Progenitor cell of endocrine pancreas (in vitro differentiated cells): Measurements from ENCODE around the gene C1QTNF3. TPM values are rescaled to one million over a fixed set of nuclear protein-coding genes. Genes with fewer than 3 reads are reported as not detected.

ENCODE experiments used
- DNase-seq: peaks from one replicate; pipeline ENCODE4 v3.0.0; 2021; ENCODE audit warnings: low spot score; ENCODE audit not compliant: unreplicated experiment
- H3K27ac Mint-ChIP-seq: 2 replicates; pipeline ENCODE4 v1.8.0; 2021; ENCODE audit warnings: mild to moderate bottlenecking, moderate library complexity, mixed read lengths
- H3K27me3 Mint-ChIP-seq: 2 replicates; pipeline ENCODE4 v1.8.0; 2021; ENCODE audit warnings: mixed read lengths
- H3K36me3 Mint-ChIP-seq: 2 replicates; pipeline ENCODE4 v1.8.0; 2022; ENCODE audit warnings: mixed read lengths; ENCODE audit not compliant: insufficient read depth
- H3K4me1 Mint-ChIP-seq: 2 replicates; pipeline ENCODE4 v1.8.0; 2021; ENCODE audit warnings: low read depth, mixed read lengths
- H3K4me3 Mint-ChIP-seq: 2 replicates; pipeline ENCODE4 v1.8.0; 2021; ENCODE audit warnings: low read depth, mild to moderate bottlenecking, moderate library complexity, mixed read lengths
- H3K9me3 Mint-ChIP-seq: 2 replicates; pipeline ENCODE4 v1.8.0; 2021; ENCODE audit warnings: low read depth, mixed read lengths
- CTCF ChIP-seq: fragments of 200-600 bp; sonication (generic); IDR thresholded peaks from one replicate; pipeline ENCODE4 v1.5.0; 2021; ENCODE audit warnings: antibody characterized with exemption, mild to moderate bottlenecking; ENCODE audit not compliant: unreplicated experiment
- total RNA-seq: library from RNA; stranded (reverse); gene quantifications from 2 replicates; pipeline ENCODE4 v1.2.1, GENCODE V29; 2021

C1QTNF3 gene
- total RNA-seq, 1 donor from 2014 or later = 9.6 TPM

DNA sequence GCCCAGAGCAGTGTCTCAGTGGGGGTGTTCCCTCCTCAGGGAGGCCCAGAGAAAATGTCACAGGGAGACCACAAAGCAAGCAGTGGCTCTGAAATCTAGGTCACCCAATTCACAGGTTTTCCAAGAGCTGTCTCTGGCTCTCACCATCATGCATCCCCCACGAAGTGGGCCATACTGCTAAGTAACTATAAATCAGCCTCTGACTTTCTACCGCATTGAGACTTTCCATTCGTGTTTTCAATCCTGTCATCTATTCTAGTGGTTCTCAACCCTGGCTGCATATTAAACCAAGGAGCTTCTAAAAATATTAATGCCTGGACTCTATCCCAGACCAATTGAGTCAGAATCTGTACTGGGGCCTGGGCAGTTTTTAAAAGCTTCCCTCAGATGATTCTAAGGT is 2.0 kb upstream of the C1QTNF3 start:
- no peak for TF ChIP-seq CTCF
- DNase-seq = no peak
- Mint-ChIP-seq H3K9me3 (no peaks in the 10 kb centered on the region), H3K27me3 (no peaks in the 10 kb centered on the region), H3K4me3 (no peak overlapping the region), H3K4me1 (peaks cover 3% of the 10 kb centered on the region), H3K36me3 (peaks cover 3% of the 10 kb centered on the region), H3K27ac (no peak overlapping the region)

DNA sequence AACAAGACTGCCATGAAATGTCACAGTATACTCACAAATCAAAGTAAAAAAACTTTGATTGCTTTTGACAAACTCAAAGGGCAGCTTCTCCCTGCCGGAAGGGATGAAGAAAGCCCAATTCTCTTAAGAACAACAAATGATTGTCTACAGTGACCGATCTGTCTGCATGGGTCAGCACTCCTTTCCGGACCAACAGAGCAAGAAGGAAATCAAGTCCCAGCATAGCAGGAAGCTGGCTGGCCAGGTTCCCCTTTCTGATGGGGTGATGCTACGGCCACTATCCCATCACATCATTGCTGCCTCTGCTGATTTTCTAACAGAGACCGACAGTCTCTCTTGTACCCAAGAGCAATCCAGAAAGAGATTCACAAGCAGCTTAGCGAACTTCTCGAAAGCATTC is 692 bp downstream of the C1QTNF3 start:
- peaks cover 3% of the 10 kb centered on the region for H3K4me1 Mint-ChIP-seq
- H3K27ac Mint-ChIP-seq = no peak overlapping the region
- H3K4me3 Mint-ChIP-seq = no peak overlapping the region
- H3K36me3 Mint-ChIP-seq = peaks cover 4% of the 10 kb centered on the region
- H3K27me3 Mint-ChIP-seq = no peaks in the 10 kb centered on the region
- DNase-seq = no peak
- no peaks in the 10 kb centered on the region for H3K9me3 Mint-ChIP-seq
- no peak for TF ChIP-seq CTCF

DNA sequence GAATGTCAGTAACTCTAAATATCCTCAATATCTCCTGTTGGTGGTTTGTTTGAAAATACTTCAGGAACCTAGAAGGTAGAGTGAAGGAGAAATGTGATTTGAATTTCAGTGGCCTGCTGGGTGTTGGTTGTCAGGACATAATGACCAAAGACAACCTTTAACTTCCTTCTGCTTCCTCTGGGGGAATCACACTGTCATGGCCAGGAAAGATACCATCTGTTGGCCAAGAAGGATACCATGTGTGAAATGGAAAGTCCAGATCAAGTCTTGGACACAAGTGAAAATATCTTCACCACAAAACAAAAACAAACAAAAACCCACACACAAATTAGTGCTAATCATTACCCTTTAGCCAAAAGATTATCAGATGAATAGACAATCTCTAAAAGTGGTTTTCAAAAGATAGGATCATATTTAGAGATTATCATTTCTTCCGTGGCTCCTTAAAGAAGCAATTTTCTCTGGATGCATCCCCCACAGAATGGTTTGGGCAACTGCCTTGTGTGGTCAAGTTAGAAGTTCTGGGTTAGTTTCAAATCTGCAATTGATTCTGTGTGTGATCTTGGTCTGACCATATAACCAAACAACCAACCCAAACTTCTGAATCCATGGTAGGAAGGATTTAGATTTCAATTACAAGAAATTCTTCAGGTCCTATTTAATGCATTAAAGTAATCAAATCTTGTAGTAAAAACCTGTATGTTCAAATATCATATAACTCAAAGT is 1.6 kb downstream of the C1QTNF3 start:
- H3K36me3 Mint-ChIP-seq = peaks cover 5% of the 10 kb centered on the region
- H3K27me3 Mint-ChIP-seq = no peaks in the 10 kb centered on the region
- H3K4me1 Mint-ChIP-seq = peaks cover 3% of the 10 kb centered on the region
- no peak for TF ChIP-seq CTCF
- no peak overlapping the region for H3K4me3 Mint-ChIP-seq
- no peaks in the 10 kb centered on the region for H3K9me3 Mint-ChIP-seq
- no peak for DNase-seq
- peak overlapping the region; percentile 43 for H3K27ac Mint-ChIP-seq

DNA sequence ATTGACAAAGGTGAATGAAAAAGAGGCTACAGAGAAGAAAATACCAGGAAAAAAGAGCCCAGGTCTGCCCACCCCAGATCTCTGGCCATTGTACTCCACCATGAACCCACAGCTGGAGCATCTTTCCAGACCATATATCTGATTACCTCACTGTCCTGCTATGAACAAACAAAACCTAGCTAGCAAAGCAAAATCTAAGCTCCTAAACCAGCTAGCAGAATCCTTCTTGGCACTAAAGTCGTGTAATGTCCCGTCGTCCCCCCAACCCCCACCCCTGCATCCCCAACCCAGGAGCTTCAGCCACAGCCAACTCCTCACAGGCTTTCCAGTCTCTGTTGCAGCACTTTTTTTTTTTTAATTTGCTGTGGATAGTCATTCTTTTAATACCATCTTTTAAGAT is 2.5 kb downstream of the C1QTNF3 start:
- Mint-ChIP-seq H3K4me1 (peaks cover under 1% of the 10 kb centered on the region), H3K27ac (no peak overlapping the region), H3K36me3 (peaks cover 8% of the 10 kb centered on the region), H3K27me3 (no peaks in the 10 kb centered on the region), H3K4me3 (no peak overlapping the region), H3K9me3 (no peaks in the 10 kb centered on the region)
- no peak for TF ChIP-seq CTCF
- no peak for DNase-seq

DNA sequence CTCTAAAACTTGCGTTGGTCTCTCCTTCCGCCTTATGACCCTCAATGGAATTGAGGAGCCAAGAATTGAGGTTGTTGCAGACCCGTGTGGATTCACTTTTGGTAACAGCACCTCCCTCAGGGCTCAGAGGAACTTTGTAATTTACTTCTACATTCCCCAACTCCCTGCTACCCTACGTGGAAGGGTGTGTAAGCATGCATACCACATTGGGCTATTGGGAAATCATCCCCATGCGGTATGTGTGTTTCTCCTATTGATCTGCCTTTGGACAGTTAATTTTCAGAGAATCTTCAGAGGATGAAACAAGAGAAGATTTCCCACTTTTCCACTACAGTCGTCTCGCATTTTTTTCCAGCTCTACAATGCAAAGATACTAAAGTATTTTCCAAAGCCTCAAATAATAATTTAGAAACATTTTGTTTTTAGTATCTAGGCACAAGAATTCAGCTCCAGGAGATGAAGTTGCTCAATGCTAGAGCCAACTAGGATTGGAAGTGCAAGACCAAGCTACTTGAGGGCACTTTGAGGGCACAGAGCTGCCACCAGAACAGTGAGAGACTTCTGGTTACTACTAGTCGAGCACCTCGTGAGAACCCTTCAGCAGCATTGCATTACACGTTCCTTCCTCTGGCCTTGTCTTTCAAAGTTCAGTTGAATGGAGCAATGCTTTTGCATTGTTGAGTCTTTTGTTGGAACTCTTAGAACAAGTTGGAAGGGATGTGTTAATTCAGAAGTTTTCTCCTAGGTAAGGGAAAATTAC is 3.4 kb downstream of the C1QTNF3 start:
- H3K36me3 Mint-ChIP-seq = peaks cover 12% of the 10 kb centered on the region
- peaks cover 1% of the 10 kb centered on the region for H3K4me1 Mint-ChIP-seq
- TF ChIP-seq CTCF = no peak
- H3K9me3 Mint-ChIP-seq = no peaks in the 10 kb centered on the region
- H3K27ac Mint-ChIP-seq = no peak overlapping the region
- DNase-seq = no peak
- H3K4me3 Mint-ChIP-seq = no peak overlapping the region
- H3K27me3 Mint-ChIP-seq = no peaks in the 10 kb centered on the region
